Measurements from ENCODE around the gene CELF1. TPM values are rescaled to one million over a fixed set of nuclear protein-coding genes. Genes with fewer than 3 reads are reported as not detected.
"Not testable (repeated sequence)": the region's sequence is repeated elsewhere in the genome, so short reads cannot be mapped to it uniquely, and the experiment has no call there.

The CELF1 gene
- total and polyA plus RNA-seq, 2 of the 4 experiments (the other 2 are of a cell fraction): 63.3 to 135 TPM

- 94% methylated on average over 6 of the region's 9 CpGs; no CpG with 5 or more reads in 1 of the 2 experiments for WGBS, 2 experiments (ENCODE audit: extremely low coverage in 2 of 2, insufficient read length in 1 of 2)
- H2AK5ac ChIP-seq (ENCODE audit: low read depth, low read length); H4K91ac ChIP-seq (ENCODE audit: insufficient read depth, low read depth, low read length); H3K27ac ChIP-seq (ENCODE audit: insufficient read depth, low read length); H3K9ac ChIP-seq (ENCODE audit: low read depth, low read length); H3K27me3 ChIP-seq (ENCODE audit: control insufficient read depth, insufficient read depth, low read length); CTCF ChIA-PET; in situ Hi-C loops (cut with MboI; ENCODE audit: low sequenced_read_pairs); H4K5ac ChIP-seq (ENCODE audit: low read depth, low read length); DNase-seq; dilution Hi-C loops (cut with HindIII; ENCODE audit: low sequenced_read_pairs, unreplicated experiment); H4K8ac ChIP-seq (ENCODE audit: low read depth in 2 of 2, low read length in 2 of 2); H3K4ac ChIP-seq (ENCODE audit: low read depth, low read length); H2BK15ac ChIP-seq (ENCODE audit: low read depth, low read length); POLR2A ChIA-PET (ENCODE audit: unreplicated experiment); H3K14ac ChIP-seq (replicated peaks; ENCODE audit: low read depth, low read length); ATAC-seq (ENCODE audit: low read depth); H3K18ac ChIP-seq (ENCODE audit: low read depth, low read length); H3K56ac ChIP-seq (ENCODE audit: extremely low read depth, insufficient read depth, low read length); H3K4me2 ChIP-seq (ENCODE audit: low read depth, low read length); H3K9me3 ChIP-seq (ENCODE audit: control insufficient read depth, insufficient read depth, low read length); BruUV-seq (replicated peaks); H3K23ac ChIP-seq (ENCODE audit: low read depth, low read length); H2BK5ac ChIP-seq (ENCODE audit: low read depth, low read length, poor library complexity, severe bottlenecking); H2BK20ac ChIP-seq (ENCODE audit: low read depth, low read length); H3K4me3 ChIP-seq (ENCODE audit: insufficient read depth, low read depth, low read length); H3K9me1 ChIP-seq (ENCODE audit: insufficient read depth, low read length); H2BK120ac ChIP-seq (ENCODE audit: low read depth, low read length); H2AFZ ChIP-seq (replicated peaks; ENCODE audit: low read length, poor library complexity); H2AK9ac ChIP-seq (replicated peaks; ENCODE audit: low read depth, low read length, poor library complexity); H3K36me3 ChIP-seq (ENCODE audit: control insufficient read depth, insufficient read depth, low read length): not testable (repeated sequence)
- peaks cover 96% of the 10 kb centered on the region for H4K20me1 ChIP-seq (ENCODE audit: insufficient read depth, low read length)
- H3K4me1 ChIP-seq (ENCODE audit: control insufficient read depth, insufficient read depth, low read length): peaks cover 11% of the 10 kb centered on the region
- intact Hi-C loops (cut with micrococcal nuclease): loop anchor here (10.0 kb wide), 1 partner anchor 46 kb away; no protein-coding TSS in a partner anchor
- H3K79me1 ChIP-seq (ENCODE audit: low read depth in 1 of 2, low read length in 2 of 2): peaks cover 3 to 71% of the 10 kb centered on the region in 2 experiments; a peak in 3 of 4 replicates
Measured at GRCh38 chr11:47530721-47531120, 22.2 kb downstream of the CELF1 start.

Measured in IMR-90 (cell line).